ENCODE measurements around the gene FTCD. TPM values are rescaled to one million over a fixed set of nuclear protein-coding genes. Genes with fewer than 3 reads are reported as not detected.

FTCD gene
- total RNA-seq, 1 experiment from 2014 or later = 5.9 TPM

- CTCF ChIA-PET = no interaction called here
- no peaks in the 10 kb centered on the region for H3K79me2 ChIP-seq (ENCODE audit: low read depth)
These were observed 26.3 kb downstream of the FTCD start for GRCh38 chr21:46128933-46129571.

GRCh38 chr21:46128106-46128932 is 27.1 kb downstream of the FTCD start:
- Histone ChIP-seq H3F3A (ENCODE audit: insufficient read depth, low read depth) (no peaks in the 10 kb centered on the region), H3K4me3 (no peak overlapping the region), H3K4me1 (replicated peaks; ENCODE audit: insufficient read depth) (no peaks in the 10 kb centered on the region), H4K20me1 (ENCODE audit: insufficient read depth) (no peaks in the 10 kb centered on the region), H3K9me2 (ENCODE audit: insufficient read depth) (no peaks in the 10 kb centered on the region), H3K27ac (no peak overlapping the region), H2AFZ (no peak overlapping the region), H3K4me2 (no peak overlapping the region), H3K9me3 (ENCODE audit: insufficient read depth, low read depth) (no peaks in the 10 kb centered on the region), H3K27me3 (ENCODE audit: insufficient read depth, low read depth) (no peaks in the 10 kb centered on the region), H3K36me3 (ENCODE audit: low read depth) (no peaks in the 10 kb centered on the region), H3K79me2 (ENCODE audit: low read depth) (no peaks in the 10 kb centered on the region)
- TF ChIP-seq EZH2 (IDR thresholded peaks at IDR 0.05; ENCODE audit: low read depth) (no peak), CTCF (conservative IDR thresholded peaks at IDR 0.05) (no peak)
- intact Hi-C loops (cut with micrococcal nuclease; ENCODE audit: unreplicated experiment) = no loop called here
- DNase-seq = no peak
- BruUV-seq (replicated peaks) = no TSS peak
- CTCF ChIA-PET = no interaction called here
- POLR2A ChIA-PET (ENCODE audit: unreplicated experiment) = no interaction called here

More at GRCh38 chr21:46128933-46129571, 26.3 kb downstream of the FTCD start:
- Histone ChIP-seq H3K9me3 (ENCODE audit: insufficient read depth, low read depth) (no peaks in the 10 kb centered on the region), H2AFZ (no peak overlapping the region), H3K9me2 (ENCODE audit: insufficient read depth) (no peaks in the 10 kb centered on the region), H3K36me3 (ENCODE audit: low read depth) (no peaks in the 10 kb centered on the region), H3K27me3 (ENCODE audit: insufficient read depth, low read depth) (no peaks in the 10 kb centered on the region), H3F3A (ENCODE audit: insufficient read depth, low read depth) (no peaks in the 10 kb centered on the region), H3K4me2 (no peak overlapping the region), H4K20me1 (ENCODE audit: insufficient read depth) (no peaks in the 10 kb centered on the region), H3K4me1 (replicated peaks; ENCODE audit: insufficient read depth) (no peaks in the 10 kb centered on the region), H3K27ac (no peak overlapping the region), H3K4me3 (no peak overlapping the region)
- intact Hi-C loops (cut with micrococcal nuclease; ENCODE audit: unreplicated experiment) = no loop called here
- BruUV-seq (replicated peaks) = no TSS peak
- POLR2A ChIA-PET (ENCODE audit: unreplicated experiment) = no interaction called here
- TF ChIP-seq CTCF (conservative IDR thresholded peaks at IDR 0.05) = no peak
- no peak for TF ChIP-seq EZH2 (IDR thresholded peaks at IDR 0.05; ENCODE audit: low read depth)
- no peak for DNase-seq

- intact Hi-C loops (cut with micrococcal nuclease; ENCODE audit: unreplicated experiment) = no loop called here
- H3K79me2 ChIP-seq (ENCODE audit: low read depth) = no peaks in the 10 kb centered on the region
- no peaks in the 10 kb centered on the region for H3K27me3 ChIP-seq (ENCODE audit: insufficient read depth, low read depth)
- H3K27ac ChIP-seq = no peak overlapping the region
- DNase-seq = no peak
- H4K20me1 ChIP-seq (ENCODE audit: insufficient read depth) = no peaks in the 10 kb centered on the region
- CTCF ChIA-PET = no interaction called here
- H3K9me3 ChIP-seq (ENCODE audit: insufficient read depth, low read depth) = no peaks in the 10 kb centered on the region
- no peaks in the 10 kb centered on the region for H3K9me2 ChIP-seq (ENCODE audit: insufficient read depth)
- H3F3A ChIP-seq (ENCODE audit: insufficient read depth, low read depth) = no peaks in the 10 kb centered on the region
- H3K4me3 ChIP-seq = no peak overlapping the region
- BruUV-seq (replicated peaks) = no TSS peak
- H3K36me3 ChIP-seq (ENCODE audit: low read depth) = no peaks in the 10 kb centered on the region
- H3K4me1 ChIP-seq (replicated peaks; ENCODE audit: insufficient read depth) = no peaks in the 10 kb centered on the region
- TF ChIP-seq CTCF (conservative IDR thresholded peaks at IDR 0.05) (no peak), EZH2 (IDR thresholded peaks at IDR 0.05; ENCODE audit: low read depth) (no peak)
- POLR2A ChIA-PET (ENCODE audit: unreplicated experiment) = no interaction called here
- H3K4me2 ChIP-seq = no peak overlapping the region
- H2AFZ ChIP-seq = no peak overlapping the region
These were observed 27.9 kb downstream of the FTCD start for GRCh38 chr21:46127239-46128105.
